Central memory CD8-positive, alpha-beta T cell (primary cell): ENCODE data around the gene TMEM269.

Experiments
- ATAC-seq: fragments of 150-1000 bp; cut with Tn5 transposase; replicated peaks from 2 replicates; pipeline ENCODE4 v1.10.0; 2022; ENCODE audit warnings: mild to moderate bottlenecking, moderate FRiP score, moderate number of reproducible peaks; ENCODE audit not compliant: poor library complexity, severe bottlenecking; ENCODE audit errors: extremely low read depth
- DNase-seq, 2 donors: peaks; one replicate each; pipeline ENCODE4 v3.0.0; 2021; ENCODE audit warnings: low spot score in 2 of 2
- H3K27ac Mint-ChIP-seq: one replicate; pipeline ENCODE4 v1.8.0; 2022; ENCODE audit warnings: low read depth, mild to moderate bottlenecking, moderate library complexity, mixed read lengths
- H3K27me3 Mint-ChIP-seq: one replicate; pipeline ENCODE4 v1.8.0; 2022; ENCODE audit warnings: mixed read lengths
- H3K36me3 Mint-ChIP-seq: one replicate; pipeline ENCODE4 v1.8.0; 2022; ENCODE audit warnings: mild to moderate bottlenecking, moderate library complexity, mixed read lengths; ENCODE audit not compliant: insufficient read depth
- H3K4me1 Mint-ChIP-seq: one replicate; pipeline ENCODE4 v1.8.0; 2022; ENCODE audit warnings: mixed read lengths
- H3K4me3 Mint-ChIP-seq: one replicate; pipeline ENCODE4 v1.8.0; 2022; ENCODE audit warnings: mild to moderate bottlenecking, moderate library complexity, mixed read lengths
- H3K9me3 Mint-ChIP-seq: one replicate; pipeline ENCODE4 v1.8.0; 2022; ENCODE audit warnings: mixed read lengths

TMEM269 gene

GRCh38 chr1:42784946-42785693 lies at the start of gene TMEM269:
TMEM269 (plus strand) TSS chr1:42784991; CDS start chr1:42789894, 4,903 bp downstream.
- no peaks in the 10 kb centered on the region for H3K9me3 Mint-ChIP-seq
- ATAC-seq (peak; percentile 92), DNase-seq (peak in 1 of 2 donors; percentile 31)
- H3K4me1 Mint-ChIP-seq = peaks cover 22% of the 10 kb centered on the region
- H3K4me3 Mint-ChIP-seq = peak within 1 kb of the TSS; percentile 78
- H3K27me3 Mint-ChIP-seq = no peaks in the 10 kb centered on the region
- H3K27ac Mint-ChIP-seq = peak within 1 kb of the TSS; percentile 72
- H3K36me3 Mint-ChIP-seq = peaks cover 25% of the 10 kb centered on the region

GRCh38 chr1:42735056-42735455 lies 49.7 kb upstream of the TMEM269 start:
- Mint-ChIP-seq H3K27me3 (no peaks in the 10 kb centered on the region), H3K4me3 (no peak overlapping the region), H3K4me1 (peaks cover 6% of the 10 kb centered on the region), H3K36me3 (peaks cover 4% of the 10 kb centered on the region), H3K27ac (no peak overlapping the region), H3K9me3 (no peaks in the 10 kb centered on the region)
- ATAC-seq (no peak), DNase-seq (no peak)

- DNase-seq (no peak), ATAC-seq (no peak)
- Mint-ChIP-seq H3K4me3 (no peak overlapping the region), H3K9me3 (no peaks in the 10 kb centered on the region), H3K4me1 (peaks cover 6% of the 10 kb centered on the region), H3K36me3 (peaks cover 4% of the 10 kb centered on the region), H3K27ac (no peak overlapping the region), H3K27me3 (no peaks in the 10 kb centered on the region)
Observed at GRCh38 chr1:42735477-42736105, 49.2 kb upstream of the TMEM269 start.

GRCh38 chr1:42736152-42736551 lies 48.6 kb upstream of the TMEM269 start:
- ATAC-seq = no peak
- Mint-ChIP-seq H3K4me3 (no peak overlapping the region), H3K4me1 (peaks cover 6% of the 10 kb centered on the region), H3K27ac (no peak overlapping the region), H3K36me3 (peaks cover 4% of the 10 kb centered on the region), H3K27me3 (no peaks in the 10 kb centered on the region), H3K9me3 (no peaks in the 10 kb centered on the region)
- no peak for DNase-seq

- ATAC-seq (no peak), DNase-seq (no peak)
- Mint-ChIP-seq H3K9me3 (no peaks in the 10 kb centered on the region), H3K4me3 (no peak overlapping the region), H3K36me3 (peaks cover 4% of the 10 kb centered on the region), H3K27ac (peak overlapping the region; percentile 2), H3K4me1 (peaks cover 6% of the 10 kb centered on the region), H3K27me3 (no peaks in the 10 kb centered on the region)
Observed at GRCh38 chr1:42736571-42737200, 48.1 kb upstream of the TMEM269 start.

GRCh38 chr1:42737257-42737656 lies 47.5 kb upstream of the TMEM269 start:
- no peak for ATAC-seq

GRCh38 chr1:42737986-42738677 lies 46.7 kb upstream of the TMEM269 start:
- no peak for DNase-seq
- Mint-ChIP-seq H3K27me3 (no peaks in the 10 kb centered on the region), H3K27ac (no peak overlapping the region), H3K9me3 (no peaks in the 10 kb centered on the region), H3K4me3 (no peak overlapping the region), H3K4me1 (peaks cover 6% of the 10 kb centered on the region), H3K36me3 (peaks cover 4% of the 10 kb centered on the region)
- ATAC-seq = no peak

More at GRCh38 chr1:42737257-42737656, 47.5 kb upstream of the TMEM269 start:
- Mint-ChIP-seq H3K36me3 (peaks cover 4% of the 10 kb centered on the region), H3K4me1 (peaks cover 6% of the 10 kb centered on the region), H3K9me3 (no peaks in the 10 kb centered on the region), H3K27me3 (no peaks in the 10 kb centered on the region), H3K4me3 (no peak overlapping the region), H3K27ac (peak overlapping the region; percentile 2)
- no peak for DNase-seq

GRCh38 chr1:42738678-42739226 lies 46.0 kb upstream of the TMEM269 start:
- H3K4me1 Mint-ChIP-seq = peaks cover 6% of the 10 kb centered on the region
- no peak overlapping the region for H3K4me3 Mint-ChIP-seq
- ATAC-seq = no peak
- no peaks in the 10 kb centered on the region for H3K9me3 Mint-ChIP-seq
- no peak overlapping the region for H3K27ac Mint-ChIP-seq
- H3K27me3 Mint-ChIP-seq = no peaks in the 10 kb centered on the region
- H3K36me3 Mint-ChIP-seq = peaks cover 4% of the 10 kb centered on the region
- no peak for DNase-seq

GRCh38 chr1:42739753-42740700 lies 44.8 kb upstream of the TMEM269 start, which contains the start of gene CLDN19:
CLDN19 (minus strand) TSS chr1:42740236; CDS start chr1:42740063, 173 bp downstream.
- DNase-seq (no peak), ATAC-seq (no peak)
- H3K36me3 Mint-ChIP-seq = peaks cover 4% of the 10 kb centered on the region
- no peak within 1 kb of the TSS for H3K27ac Mint-ChIP-seq
- H3K4me3 Mint-ChIP-seq = no peak within 1 kb of the TSS
- no peaks in the 10 kb centered on the region for H3K9me3 Mint-ChIP-seq
- H3K27me3 Mint-ChIP-seq = no peaks in the 10 kb centered on the region
- H3K4me1 Mint-ChIP-seq = peaks cover 6% of the 10 kb centered on the region

- DNase-seq = no peak
- Mint-ChIP-seq H3K36me3 (peaks cover 6% of the 10 kb centered on the region), H3K27ac (no peak overlapping the region), H3K4me1 (peaks cover 6% of the 10 kb centered on the region), H3K4me3 (no peak overlapping the region), H3K27me3 (no peaks in the 10 kb centered on the region), H3K9me3 (no peaks in the 10 kb centered on the region)
- ATAC-seq = no peak
Observed at GRCh38 chr1:42740851-42741580, 43.8 kb upstream of the TMEM269 start.

- H3K4me1 Mint-ChIP-seq = peaks cover 6% of the 10 kb centered on the region
- DNase-seq (no peak), ATAC-seq (no peak)
- no peak overlapping the region for H3K4me3 Mint-ChIP-seq
- no peaks in the 10 kb centered on the region for H3K27me3 Mint-ChIP-seq
- H3K27ac Mint-ChIP-seq = no peak overlapping the region
- H3K9me3 Mint-ChIP-seq = no peaks in the 10 kb centered on the region
- peaks cover 8% of the 10 kb centered on the region for H3K36me3 Mint-ChIP-seq
Observed at GRCh38 chr1:42741706-42742105, 43.1 kb upstream of the TMEM269 start.
